ENCODE results near the gene U2SURP.
A peak's percentile ranks its signal among the peaks of the same experiment; 100 is the strongest.
"Not testable (repeated sequence)": the region's sequence is repeated elsewhere in the genome, so short reads cannot be mapped to it uniquely, and the experiment has no call there.

Gene U2SURP

GRCh38 chr3:142987080-142987700 lies 14.2 kb upstream of the U2SURP start:
- H3K4me3 ChIP-seq (ENCODE audit: low read depth, low read length): no peak overlapping the region

DNA sequence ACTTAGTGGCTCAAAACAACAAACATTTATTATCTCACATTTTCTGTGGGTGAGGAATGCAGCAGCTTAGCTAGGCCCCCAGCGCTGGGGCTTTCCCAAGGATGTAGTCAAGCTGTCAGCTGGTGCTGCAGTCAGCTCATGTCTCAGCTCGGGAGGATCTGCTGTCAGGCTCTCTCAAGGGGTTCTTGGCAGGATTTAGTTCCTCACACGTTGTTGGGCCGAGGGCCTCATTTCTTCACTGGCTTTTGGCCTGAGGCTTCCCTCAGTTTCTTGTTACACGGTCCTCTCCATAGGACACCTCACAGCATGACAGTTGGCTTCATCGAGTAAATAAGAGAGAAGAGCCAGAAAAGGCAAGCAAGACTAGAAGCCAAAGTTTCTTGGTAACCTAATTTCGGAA lies 13.7 kb upstream of the U2SURP start:
- TF ChIP-seq, protein P1, sequence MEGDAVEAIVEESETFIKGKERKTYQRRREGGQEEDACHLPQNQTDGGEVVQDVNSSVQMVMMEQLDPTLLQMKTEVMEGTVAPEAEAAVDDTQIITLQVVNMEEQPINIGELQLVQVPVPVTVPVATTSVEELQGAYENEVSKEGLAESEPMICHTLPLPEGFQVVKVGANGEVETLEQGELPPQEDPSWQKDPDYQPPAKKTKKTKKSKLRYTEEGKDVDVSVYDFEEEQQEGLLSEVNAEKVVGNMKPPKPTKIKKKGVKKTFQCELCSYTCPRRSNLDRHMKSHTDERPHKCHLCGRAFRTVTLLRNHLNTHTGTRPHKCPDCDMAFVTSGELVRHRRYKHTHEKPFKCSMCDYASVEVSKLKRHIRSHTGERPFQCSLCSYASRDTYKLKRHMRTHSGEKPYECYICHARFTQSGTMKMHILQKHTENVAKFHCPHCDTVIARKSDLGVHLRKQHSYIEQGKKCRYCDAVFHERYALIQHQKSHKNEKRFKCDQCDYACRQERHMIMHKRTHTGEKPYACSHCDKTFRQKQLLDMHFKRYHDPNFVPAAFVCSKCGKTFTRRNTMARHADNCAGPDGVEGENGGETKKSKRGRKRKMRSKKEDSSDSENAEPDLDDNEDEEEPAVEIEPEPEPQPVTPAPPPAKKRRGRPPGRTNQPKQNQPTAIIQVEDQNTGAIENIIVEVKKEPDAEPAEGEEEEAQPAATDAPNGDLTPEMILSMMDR (IDR thresholded peaks at IDR 0.05; ENCODE audit: borderline replicate concordance, insufficient read depth, low read depth, low read length): no peak
- no peak overlapping the region for H3K4me3 ChIP-seq (ENCODE audit: low read depth, low read length)

More at GRCh38 chr3:142987080-142987700, 14.2 kb upstream of the U2SURP start:
- TF ChIP-seq, protein P1 (IDR thresholded peaks at IDR 0.05; ENCODE audit: borderline replicate concordance, insufficient read depth, low read depth, low read length): peak; percentile 34; the same call in 1 of the 2 replicates

DNA sequence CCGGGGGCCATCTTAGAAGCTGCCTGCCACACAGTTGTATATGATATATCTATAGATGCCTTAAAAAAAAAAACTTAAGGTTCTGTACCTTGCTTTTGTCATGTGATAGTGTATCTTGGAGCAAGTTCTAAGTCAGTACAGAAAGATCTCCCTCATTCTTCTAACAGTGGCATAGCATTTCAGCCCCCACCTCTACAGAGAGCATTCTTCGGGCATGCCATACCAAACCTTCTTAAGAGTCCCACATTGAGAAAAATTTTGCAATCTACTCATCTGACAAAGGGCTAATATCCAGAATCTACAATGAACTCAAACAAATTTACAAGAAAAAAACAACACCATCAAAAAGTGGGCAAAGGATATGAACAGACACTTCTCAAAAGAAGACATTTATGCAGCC lies 13.1 kb upstream of the U2SURP start:
- H3K4me3 ChIP-seq (ENCODE audit: low read depth, low read length): not testable (repeated sequence)

GRCh38 chr3:142988826-142989225 lies 12.5 kb upstream of the U2SURP start:
- H3K4me3 ChIP-seq (ENCODE audit: low read depth, low read length): not testable (repeated sequence)

GRCh38 chr3:142990721-142991120 lies 10.6 kb upstream of the U2SURP start:
- TF ChIP-seq, protein P1 (IDR thresholded peaks at IDR 0.05; ENCODE audit: borderline replicate concordance, insufficient read depth, low read depth, low read length): no peak
- H3K4me3 ChIP-seq (ENCODE audit: low read depth, low read length): no peak overlapping the region

GRCh38 chr3:142992323-142992722 lies 9.0 kb upstream of the U2SURP start:
- H3K4me3 ChIP-seq (ENCODE audit: low read depth, low read length): no peak overlapping the region
- TF ChIP-seq, protein P1 (IDR thresholded peaks at IDR 0.05; ENCODE audit: borderline replicate concordance, insufficient read depth, low read depth, low read length): no peak

GRCh38 chr3:142993958-142994442 lies 7.4 kb upstream of the U2SURP start:
- TF ChIP-seq, protein P1 (IDR thresholded peaks at IDR 0.05; ENCODE audit: borderline replicate concordance, insufficient read depth, low read depth, low read length): peak; percentile 53; the same call in 1 of the 2 replicates
- no peak overlapping the region for H3K4me3 ChIP-seq (ENCODE audit: low read depth, low read length)

- TF ChIP-seq, protein P1 (IDR thresholded peaks at IDR 0.05; ENCODE audit: borderline replicate concordance, insufficient read depth, low read depth, low read length): no peak
- no peak overlapping the region for H3K4me3 ChIP-seq (ENCODE audit: low read depth, low read length)
These were observed 4.0 kb upstream of the U2SURP start for GRCh38 chr3:142997330-142997729.
